Measurements from ENCODE around the gene LRRC8E. TPM values are rescaled to one million over a fixed set of nuclear protein-coding genes. Genes with fewer than 3 reads are reported as not detected.

LRRC8E gene
- total and polyA plus RNA-seq, 3 donors from 2014 or later: 0.79 to 1.4 (median 0.92) TPM

DNA sequence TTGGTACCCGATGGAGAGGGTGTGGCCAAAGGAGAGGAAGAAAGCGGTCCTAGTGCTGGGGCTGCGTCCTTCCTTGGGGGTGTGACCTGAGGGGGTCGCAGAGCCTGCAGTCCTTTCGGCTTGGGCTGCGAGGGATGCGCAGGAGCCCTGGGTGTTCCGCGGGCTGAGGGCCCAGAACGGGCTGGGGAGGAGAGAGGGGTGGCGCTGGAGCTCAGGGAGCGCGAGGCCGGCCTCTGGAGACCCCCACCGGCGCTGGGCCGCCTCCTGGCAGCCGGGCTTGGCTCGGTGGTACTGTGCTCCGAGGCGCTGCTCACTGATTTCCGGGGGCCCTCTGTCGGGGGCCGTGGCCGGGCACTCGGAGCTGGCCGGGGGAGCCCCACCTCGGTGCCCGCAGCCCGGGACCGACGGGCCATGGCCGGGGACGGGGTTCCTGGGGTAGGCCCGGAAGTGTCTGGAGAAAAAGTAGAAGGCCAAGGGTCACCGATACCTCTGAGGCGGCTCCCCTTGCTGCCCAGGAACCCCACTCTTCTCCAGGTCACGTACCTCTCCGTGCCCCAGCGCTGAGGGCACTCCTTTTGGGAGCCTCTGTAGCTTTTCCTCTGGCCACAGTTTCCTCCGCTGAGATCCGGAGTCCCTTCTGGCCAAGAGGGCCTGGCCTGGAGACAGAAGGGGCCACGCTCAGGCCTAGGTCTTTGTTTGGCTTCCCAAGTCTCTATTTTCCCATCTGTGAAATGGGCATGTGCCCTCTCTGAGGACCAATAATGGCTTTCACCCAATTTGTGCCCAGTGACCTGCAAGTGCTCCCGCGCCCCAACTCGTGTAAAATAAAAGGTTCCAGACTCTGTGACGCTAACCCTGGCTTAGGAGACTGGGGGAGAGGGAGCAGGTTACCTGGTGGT lies 15.8 kb upstream of the LRRC8E start:
- DNase-seq: no peak
- Histone ChIP-seq H3K27ac (no peak overlapping the region), H3K4me1 (peaks cover 14% of the 10 kb centered on the region), H3K36me3 (ENCODE audit: low read depth, missing control alignments) (no peaks in the 10 kb centered on the region), H3K27me3 (no peaks in the 10 kb centered on the region), H3K9me3 (no peaks in the 10 kb centered on the region), H3K4me3 (no peak overlapping the region)
- TF ChIP-seq POLR2A (IDR thresholded peaks at IDR 0.05) (no peak), CTCF (IDR thresholded peaks at IDR 0.05) (no peak)
- WGBS, 2 donors: 52 to 60% methylated on average over 12 to 45 of the region's 47 CpGs
- intact Hi-C loops (cut with DNase I; ENCODE audit: low total_unique reads): no loop called here

DNA sequence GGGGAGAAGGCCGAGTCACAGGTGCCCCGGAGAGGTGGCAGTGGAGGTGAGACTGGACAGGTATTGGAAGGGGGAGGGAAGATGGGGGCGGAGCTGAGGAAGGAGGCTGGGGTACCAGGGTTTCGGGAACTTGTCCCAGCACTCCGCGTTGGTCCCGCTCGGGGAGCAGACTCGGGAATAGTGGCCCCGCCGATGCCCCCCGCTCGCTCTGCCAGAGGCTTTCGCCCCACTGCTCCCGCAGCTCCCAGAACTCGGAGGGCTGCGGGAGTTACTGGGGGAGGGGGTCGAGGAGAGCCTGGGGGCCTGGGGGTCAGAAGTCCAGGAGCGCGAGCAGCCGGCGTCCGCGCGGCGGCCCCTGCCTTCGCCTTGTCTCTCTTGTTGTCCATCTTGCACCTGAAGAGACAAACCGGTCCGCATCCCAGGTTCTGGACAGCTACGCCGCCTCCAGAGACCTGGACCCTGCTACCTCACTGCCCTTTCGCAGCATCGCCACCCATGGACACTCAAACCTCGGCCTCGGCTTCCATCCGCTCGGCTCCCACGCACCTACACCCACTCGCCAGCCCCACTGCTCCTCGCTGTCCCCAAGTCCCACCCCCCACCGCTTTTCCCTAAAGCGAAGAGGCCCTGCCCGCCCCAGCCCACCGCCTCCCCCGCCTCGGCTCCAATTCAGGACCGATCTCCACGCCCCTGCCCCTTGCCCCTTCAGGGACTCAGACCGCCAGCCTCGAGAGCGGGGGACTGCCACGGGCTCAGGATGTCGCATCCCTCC lies 14.8 kb upstream of the LRRC8E start:
- Histone ChIP-seq H3K4me3 (peak overlapping the region; percentile 15 to 31), H3K4me1 (peaks cover 12% of the 10 kb centered on the region), H3K9me3 (no peaks in the 10 kb centered on the region), H3K27ac (no peak overlapping the region), H3K36me3 (ENCODE audit: low read depth, missing control alignments) (no peaks in the 10 kb centered on the region), H3K27me3 (no peaks in the 10 kb centered on the region)
- DNase-seq: no peak
- intact Hi-C loops (cut with DNase I; ENCODE audit: low total_unique reads): no loop called here
- WGBS, 2 donors: 12 to 16% methylated on average over 22 to 53 of the region's 53 CpGs
- TF ChIP-seq CTCF (IDR thresholded peaks at IDR 0.05) (no peak), POLR2A (IDR thresholded peaks at IDR 0.05) (no peak)

DNA sequence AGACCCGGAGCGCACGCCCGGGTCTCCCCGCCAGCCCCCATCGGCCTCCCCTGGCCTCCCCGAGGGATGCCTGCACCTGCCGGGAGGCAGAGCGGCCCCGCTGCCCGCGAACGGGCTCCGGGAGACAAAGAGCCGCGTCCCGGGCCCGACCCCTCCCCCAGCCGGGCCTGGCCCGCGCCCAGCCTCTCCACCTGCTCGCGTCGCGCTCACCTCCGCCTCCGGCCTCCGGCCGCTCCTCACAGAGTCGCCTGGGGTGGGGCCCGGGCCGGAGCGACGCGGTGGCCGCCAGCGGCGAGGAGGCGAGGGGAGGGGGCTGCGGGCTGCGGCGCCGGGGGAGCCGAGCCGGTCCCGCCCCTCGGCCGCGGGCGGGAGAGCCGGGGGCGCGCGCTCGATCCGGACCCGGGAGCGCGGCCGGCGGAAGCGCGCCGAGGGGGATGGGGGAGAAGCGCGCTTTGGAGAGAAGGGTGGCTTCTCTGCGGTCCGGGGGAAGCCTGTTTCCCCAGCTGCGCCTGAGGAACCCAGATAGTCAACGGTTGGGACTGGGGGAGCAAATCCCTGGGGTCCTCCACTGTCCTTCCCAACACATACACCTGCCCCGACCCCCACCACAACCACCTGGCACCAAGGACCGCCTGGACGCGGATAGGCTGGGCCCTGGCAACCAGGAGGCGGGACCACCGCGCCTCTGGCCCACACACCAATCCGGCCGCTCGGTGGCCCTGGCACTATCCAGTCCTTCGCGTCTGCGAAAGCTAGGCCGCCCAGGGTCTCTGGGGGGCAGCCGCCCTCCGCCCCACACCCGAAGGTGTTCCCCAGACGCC lies 14.0 kb upstream of the LRRC8E start, which contains the start of gene PRR36:
PRR36 (minus strand) TSS at position 315 of the 821 bp plus-strand sequence. CDS start 701 bp downstream, outside the sequence.
- Histone ChIP-seq H3K4me3 (peak within 1 kb of the TSS; percentile 15 to 31), H3K4me1 (peaks cover 7% of the 10 kb centered on the region), H3K9me3 (no peaks in the 10 kb centered on the region), H3K27me3 (no peaks in the 10 kb centered on the region), H3K36me3 (ENCODE audit: low read depth, missing control alignments) (no peaks in the 10 kb centered on the region), H3K27ac (no peak within 1 kb of the TSS)
- intact Hi-C loops (cut with DNase I; ENCODE audit: low total_unique reads): no loop called here
- 2 to 3% methylated on average over 11 to 85 of the region's 88 CpGs for WGBS, 2 donors
- no peak for TF ChIP-seq POLR2A (IDR thresholded peaks at IDR 0.05)
- no peak for TF ChIP-seq CTCF (IDR thresholded peaks at IDR 0.05)
- DNase-seq: peak; percentile 71

DNA sequence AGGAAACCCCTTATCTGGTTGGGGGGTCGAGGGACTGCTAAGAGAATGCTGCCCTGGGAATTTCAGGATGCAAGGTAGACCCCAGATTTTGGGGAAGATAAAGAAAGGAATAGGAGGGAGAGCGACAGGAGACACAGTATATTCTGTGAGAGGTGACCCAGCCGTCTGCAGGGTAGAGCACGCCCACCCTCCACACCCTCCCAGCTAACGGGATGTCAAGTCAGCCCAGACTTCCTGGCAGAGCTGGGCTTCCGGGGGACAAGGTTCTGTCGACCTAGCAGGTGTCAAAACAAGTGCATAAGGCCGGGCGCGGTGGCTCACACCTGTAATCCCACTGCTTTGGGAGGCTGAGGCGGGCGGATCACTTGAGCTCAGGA lies 13.4 kb upstream of the LRRC8E start:
- TF ChIP-seq CTCF (IDR thresholded peaks at IDR 0.05): no peak
- no peak for TF ChIP-seq POLR2A (IDR thresholded peaks at IDR 0.05)
- DNase-seq: no peak
- intact Hi-C loops (cut with DNase I; ENCODE audit: low total_unique reads): no loop called here
- no peaks in the 10 kb centered on the region for H3K27me3 ChIP-seq
- H3K9me3 ChIP-seq: no peaks in the 10 kb centered on the region
- peaks cover 7% of the 10 kb centered on the region for H3K4me1 ChIP-seq
- H3K27ac ChIP-seq: no peak overlapping the region
- 33 to 43% methylated on average over 12 of the region's 12 CpGs for WGBS, 2 donors
- H3K36me3 ChIP-seq (ENCODE audit: low read depth, missing control alignments): no peaks in the 10 kb centered on the region
- no peak overlapping the region for H3K4me3 ChIP-seq
